Measurements from ENCODE around the gene BCAR3.
A peak's percentile ranks its signal among the peaks of the same experiment; 100 is the strongest.

BCAR3 gene

GRCh38 chr1:93549131-93549530 lies 132.5 kb downstream of the BCAR3 start:
- no peak for DNase-seq (ENCODE audit: low read depth in 3 of 3)

- no peak for DNase-seq (ENCODE audit: low read depth in 3 of 3)
Observed at GRCh38 chr1:93546162-93546863, 135.3 kb downstream of the BCAR3 start.

GRCh38 chr1:93542398-93542797 lies 139.2 kb downstream of the BCAR3 start:
- DNase-seq (ENCODE audit: low read depth in 3 of 3) = no peak

- DNase-seq (ENCODE audit: low read depth in 3 of 3) = no peak
Observed at GRCh38 chr1:93541045-93541444, 140.6 kb downstream of the BCAR3 start.

- DNase-seq (ENCODE audit: low read depth in 3 of 3) = no peak
Observed at GRCh38 chr1:93537924-93538323, 143.7 kb downstream of the BCAR3 start.

- DNase-seq (ENCODE audit: low read depth in 3 of 3) = no peak
Observed at GRCh38 chr1:93537396-93537795, 144.2 kb downstream of the BCAR3 start.

GRCh38 chr1:93533677-93534076 lies 148.0 kb downstream of the BCAR3 start:
- DNase-seq (ENCODE audit: low read depth in 3 of 3) = no peak

- DNase-seq (ENCODE audit: low read depth in 3 of 3) = no peak
Observed at GRCh38 chr1:93532780-93533378, 148.8 kb downstream of the BCAR3 start.

- no peak for DNase-seq (ENCODE audit: low read depth in 3 of 3)
Observed at GRCh38 chr1:93531193-93531592, 150.4 kb downstream of the BCAR3 start.

GRCh38 chr1:93528412-93528811 lies 153.2 kb downstream of the BCAR3 start:
- no peak for DNase-seq (ENCODE audit: low read depth in 3 of 3)

- no peak for DNase-seq (ENCODE audit: low read depth in 3 of 3)
Observed at GRCh38 chr1:93526431-93526830, 155.2 kb downstream of the BCAR3 start.

- DNase-seq (ENCODE audit: low read depth in 3 of 3) = no peak
Observed at GRCh38 chr1:93525431-93525830, 156.2 kb downstream of the BCAR3 start.

GRCh38 chr1:93522721-93523120 lies 158.9 kb downstream of the BCAR3 start:
- DNase-seq (ENCODE audit: low read depth in 3 of 3) = no peak

GRCh38 chr1:93521618-93522017 lies 160.0 kb downstream of the BCAR3 start:
- no peak for DNase-seq (ENCODE audit: low read depth in 3 of 3)

- DNase-seq (ENCODE audit: low read depth in 3 of 3) = no peak
Observed at GRCh38 chr1:93519199-93519829, 162.3 kb downstream of the BCAR3 start.

GRCh38 chr1:93518516-93518915 lies 163.1 kb downstream of the BCAR3 start:
- no peak for DNase-seq (ENCODE audit: low read depth in 3 of 3)

- peak in 1 of 3 experiments; percentile 11 for DNase-seq (ENCODE audit: low read depth in 3 of 3)
Observed at GRCh38 chr1:93516164-93516563, 165.5 kb downstream of the BCAR3 start.
